Loucy (cell line): ENCODE results near the gene SETMAR.

Source experiments
- CTCF ChIP-seq: fragments of 200-600 bp; sonication (generic); conservative IDR thresholded peaks from 2 replicates; pipeline ENCODE4 v1.5.1; 2014; ENCODE audit warnings: mild to moderate bottlenecking, antibody characterized with exemption, low read length
- EZH2phosphoT487 ChIP-seq: fragments of 200-600 bp; IDR thresholded peaks from 2 replicates; pipeline ENCODE4 v1.6.1; 2018; ENCODE audit warnings: antibody characterized with exemption, mild to moderate bottlenecking, moderate library complexity, borderline replicate concordance

- TF ChIP-seq CTCF (no peak; the same call in 1 of the 2 replicates), EZH2phosphoT487 (no peak)
Measured at GRCh38 chr3:4351164-4351855, 48.1 kb downstream of the SETMAR start.
